GM19328 (cell line): ENCODE results near the gene TRPT1.
"Not testable (repeated sequence)": the region's sequence is repeated elsewhere in the genome, so short reads cannot be mapped to it uniquely, and the experiment has no call there.

Experiments
- ATAC-seq: cut with Tn5 transposase; IDR thresholded peaks from one replicate; pipeline ENCODE4 v1.9.1; 2021; ENCODE audit warnings: mild to moderate bottlenecking, moderate library complexity; ENCODE audit not compliant: unreplicated experiment

Gene TRPT1

GRCh38 chr11:64258946-64259532 is 33.1 kb upstream of the TRPT1 start:
- no peak for ATAC-seq

- ATAC-seq, result no peak
Observed at GRCh38 chr11:64258356-64258755, 32.4 kb upstream of the TRPT1 start.

GRCh38 chr11:64256300-64256699 is 30.3 kb upstream of the TRPT1 start:
- no peak for ATAC-seq

- no peak for ATAC-seq
Observed at GRCh38 chr11:64255135-64256128, 29.4 kb upstream of the TRPT1 start.

- no peak for ATAC-seq
Observed at GRCh38 chr11:64254326-64254725, 28.3 kb upstream of the TRPT1 start.

GRCh38 chr11:64253481-64253880 is 27.5 kb upstream of the TRPT1 start:
- ATAC-seq, result no peak

GRCh38 chr11:64253043-64253442 is 27.1 kb upstream of the TRPT1 start:
- no peak for ATAC-seq

- no peak for ATAC-seq
Observed at GRCh38 chr11:64252003-64252872, 26.3 kb upstream of the TRPT1 start.

- no peak for ATAC-seq
Observed at GRCh38 chr11:64251753-64252002, 25.7 kb upstream of the TRPT1 start.

GRCh38 chr11:64251016-64251752 is 25.2 kb upstream of the TRPT1 start, which contains the start of gene PLCB3:
TSS of gene PLCB3 (plus strand) at chr11:64251530. CDS start at chr11:64251650, 120 bp downstream.
- peak; percentile 45 for ATAC-seq

GRCh38 chr11:64250415-64251015 is 24.5 kb upstream of the TRPT1 start:
- ATAC-seq, result no peak

- ATAC-seq, result no peak
Observed at GRCh38 chr11:64249563-64250414, 23.8 kb upstream of the TRPT1 start.

GRCh38 chr11:64249038-64249437 is 23.1 kb upstream of the TRPT1 start:
- ATAC-seq, result no peak

GRCh38 chr11:64248578-64248977 is 22.6 kb upstream of the TRPT1 start:
- no peak for ATAC-seq

GRCh38 chr11:64247729-64248531 is 21.9 kb upstream of the TRPT1 start:
- ATAC-seq, result no peak

GRCh38 chr11:64246871-64247728 is 21.1 kb upstream of the TRPT1 start, which contains the start of gene PPP1R14B:
TSS of gene PPP1R14B (minus strand) at chr11:64246943. CDS start at chr11:64246673, 270 bp downstream.
- ATAC-seq, result no peak

- not testable (repeated sequence) for ATAC-seq
Observed at GRCh38 chr11:64246621-64246870, 20.6 kb upstream of the TRPT1 start.
